Spleen (tissue), 11 donors: ENCODE data around the gene HIVEP3. TPM values are rescaled to one million over a fixed set of nuclear protein-coding genes. Genes with fewer than 3 reads are reported as not detected.

Experiments
- DNase-seq: peaks from one replicate; pipeline ENCODE4 v3.0.0-alpha.2; 2020
- H3K27ac ChIP-seq, 8 donors: fragments of 200-600 bp; sonication (generic) in 7 of 8; 1 replicate in 4 of 8; 2 replicates in 4 of 8; pipeline versions ENCODE4 v1.5.0 to v1.8.0; 2016 to 2021; ENCODE audit warnings: inconsistent platforms in 4 of 8, mild to moderate bottlenecking in 4 of 8, moderate library complexity in 1 of 8
- H3K27me3 ChIP-seq, 7 donors: fragments of 200-600 bp; sonication (generic) in 6 of 7; replicated peaks in 1 of 7; 1 replicate in 4 of 7; 2 replicates in 3 of 7; pipeline versions ENCODE4 v1.5.0 to v1.8.0; 2016 to 2021; ENCODE audit warnings: inconsistent platforms in 3 of 7, mild to moderate bottlenecking in 1 of 7
- H3K36me3 ChIP-seq, 6 donors: fragments of 200-600 bp; sonication (generic) in 5 of 6; 1 replicate in 4 of 6; 2 replicates in 2 of 6; pipeline versions ENCODE4 v1.5.0 to v1.8.0; 2016 to 2021; ENCODE audit warnings: inconsistent platforms in 2 of 6
- H3K4me1 ChIP-seq, 6 donors: fragments of 200-600 bp; sonication (generic) in 5 of 6; 1 replicate in 3 of 6; 2 replicates in 3 of 6; pipeline versions ENCODE4 v1.5.0 to v1.8.0; 2016 to 2021; ENCODE audit warnings: inconsistent platforms in 3 of 6
- H3K4me3 ChIP-seq, 8 donors: fragments of 200-600 bp; sonication (generic) in 7 of 8; 1 replicate in 4 of 8; 2 replicates in 4 of 8; pipeline versions ENCODE4 v1.5.0 to v1.8.0; 2016 to 2021; ENCODE audit warnings: inconsistent platforms in 4 of 8, mild to moderate bottlenecking in 4 of 8, moderate library complexity in 2 of 8
- H3K9me3 ChIP-seq, 8 donors: fragments of 200-600 bp; sonication (generic) in 7 of 8; 1 replicate in 4 of 8; 2 replicates in 4 of 8; pipeline versions ENCODE4 v1.5.0 to v1.8.0; 2016 to 2021; ENCODE audit warnings: inconsistent platforms in 4 of 8
- CTCF ChIP-seq, 11 experiments: fragments of 200-600 bp in 7 of 11; fragments of 450-650 bp in 4 of 11; sonication (generic) in 4 of 11; IDR thresholded peaks in 8 of 11; conservative IDR thresholded peaks in 3 of 11; 1 replicate in 7 of 11; 2 replicates in 4 of 11; pipeline versions ENCODE4 v1.4.0 to v1.8.0; 2016 to 2021; ENCODE audit warnings: antibody characterized with exemption in 11 of 11, inconsistent platforms in 4 of 11, mild to moderate bottlenecking in 1 of 11
- POLR2A ChIP-seq, 3 donors: fragments of 450-650 bp; IDR thresholded peaks; one replicate each; pipeline ENCODE4 v1.5.1; 2017; ENCODE audit warnings: antibody characterized with exemption in 3 of 3, mild to moderate bottlenecking in 1 of 3
- POLR2AphosphoS5 ChIP-seq, 3 donors: sonication (generic); formaldehyde crosslinking; IDR thresholded peaks; one replicate each; pipeline ENCODE4 v1.5.1; 2017; ENCODE audit warnings: antibody characterized with exemption in 3 of 3
- WGBS, 5 donors: extraction: QIAGEN DNeasy Blood & Tissue Kit in 3 of 5; methylation state at CpG; one replicate each; pipeline versions ENCODE4 v1.1.5 to v1.1.7; 2013 to 2018; 5-methylcytosine and 5-hydroxymethylcytosine counted together
- intact Hi-C: fragments of 100-400 bp; cut with DNase I; formaldehyde crosslinking; loops from one replicate; pipeline ENCODE4 v1.15.0; 2023; ENCODE audit warnings: low total_unique reads
- polyA plus RNA-seq, 3 donors: library from polyadenylated mRNA; stranded (reverse); fragments of 200-250 nt; gene quantifications; one replicate each; pipeline ENCODE4 v1.2.1, GENCODE V29; 2013
- total RNA-seq, 7 donors: library from RNA; depleted of rRNA in 3 of 7; stranded (reverse); fragments of >200 nt in 3 of 7; fragmentation: NEBNext Ultra II Directional in 4 of 7; extraction: Animal tissue kit (Norgen Biotek cat#: 25700) in 4 of 7; gene quantifications; one replicate each; pipeline versions ENCODE4 v1.1.0 to v1.2.1, GENCODE V29; 2016 to 2021
- donor health status: healthy with polysubstance abuse.
- donor health status: DM: no; HTN: no; CAD: no; lungs with moderate emphysema.
- donor health status: DM: no; HTN: no; CAD: no.
- donor health status: Bipolar disorder and iron deficiency.
- donor health status: healthy.
- donor health status: DM: no; HTN: no; CAD: no.
- donor health status: DM: yes; HTN: yes; CAD: no.

Gene HIVEP3
- total and polyA plus RNA-seq, 10 donors = 2.4 to 21.2 (median 8.2) TPM

GRCh38 chr1:41894808-41895483 is 23.8 kb downstream of the HIVEP3 start:
- 36 to 66% (median 51%) methylated on average over 6 of the region's 6 CpGs for WGBS, 5 donors
- TF ChIP-seq POLR2AphosphoS5 (IDR thresholded peaks at IDR 0.05) (no peak), CTCF (IDR thresholded peaks at IDR 0.05 in 8 of 11, conservative IDR thresholded peaks at IDR 0.05 in 3 of 11) (peak in 1 of 11 experiments; percentile 5)
- no peak for DNase-seq
- H3K36me3 ChIP-seq = no peaks in the 10 kb centered on the region
- no peak overlapping the region for H3K4me3 ChIP-seq
- H3K9me3 ChIP-seq = no peaks in the 10 kb centered on the region
- no peaks in the 10 kb centered on the region for H3K27me3 ChIP-seq
- peak overlapping the region in 4 of 8 donors; percentile 25 to 69 (median 50) for H3K27ac ChIP-seq
- intact Hi-C loops = no loop called here
- peaks cover 7 to 82% (median 58%) of the 10 kb centered on the region in 6 donors for H3K4me1 ChIP-seq

- Histone ChIP-seq H3K9me3 (no peaks in the 10 kb centered on the region), H3K4me1 (peaks cover 7 to 76% (median 57%) of the 10 kb centered on the region in 6 donors), H3K27ac (peak overlapping the region in 4 of 8 donors; percentile 25 to 69 (median 50)), H3K27me3 (no peaks in the 10 kb centered on the region), H3K4me3 (no peak overlapping the region), H3K36me3 (no peaks in the 10 kb centered on the region)
- 72 to 93% (median 80%) methylated on average over 4 of the region's 4 CpGs for WGBS, 5 donors
- no peak for TF ChIP-seq POLR2AphosphoS5 (IDR thresholded peaks at IDR 0.05)
- no peak for TF ChIP-seq POLR2A (IDR thresholded peaks at IDR 0.05)
- TF ChIP-seq CTCF (IDR thresholded peaks at IDR 0.05 in 8 of 11, conservative IDR thresholded peaks at IDR 0.05 in 3 of 11) = no peak
- DNase-seq = no peak
- intact Hi-C loops = no loop called here
Measured at GRCh38 chr1:41894101-41894807, 24.5 kb downstream of the HIVEP3 start.

- DNase-seq = no peak
- Histone ChIP-seq H3K9me3 (no peaks in the 10 kb centered on the region), H3K27ac (peak overlapping the region; percentile 67 to 91 (median 83)), H3K4me3 (peak overlapping the region in 2 of 8 donors; percentile 40 to 67), H3K36me3 (no peaks in the 10 kb centered on the region), H3K27me3 (no peaks in the 10 kb centered on the region), H3K4me1 (peaks cover 0 to 57% (median 41%) of the 10 kb centered on the region in 6 donors)
- intact Hi-C loops = no loop called here
- TF ChIP-seq POLR2A (IDR thresholded peaks at IDR 0.05) = no peak
- no peak for TF ChIP-seq CTCF (IDR thresholded peaks at IDR 0.05 in 8 of 11, conservative IDR thresholded peaks at IDR 0.05 in 3 of 11)
- peak in 1 of 3 donors; percentile 33 for TF ChIP-seq POLR2AphosphoS5 (IDR thresholded peaks at IDR 0.05)
- 52 to 58% (median 55%) methylated on average over 5 of the region's 5 CpGs for WGBS, 5 donors
Measured at GRCh38 chr1:41892301-41892781, 26.4 kb downstream of the HIVEP3 start.
